ENCODE results near the gene ZSWIM5.

DNA sequence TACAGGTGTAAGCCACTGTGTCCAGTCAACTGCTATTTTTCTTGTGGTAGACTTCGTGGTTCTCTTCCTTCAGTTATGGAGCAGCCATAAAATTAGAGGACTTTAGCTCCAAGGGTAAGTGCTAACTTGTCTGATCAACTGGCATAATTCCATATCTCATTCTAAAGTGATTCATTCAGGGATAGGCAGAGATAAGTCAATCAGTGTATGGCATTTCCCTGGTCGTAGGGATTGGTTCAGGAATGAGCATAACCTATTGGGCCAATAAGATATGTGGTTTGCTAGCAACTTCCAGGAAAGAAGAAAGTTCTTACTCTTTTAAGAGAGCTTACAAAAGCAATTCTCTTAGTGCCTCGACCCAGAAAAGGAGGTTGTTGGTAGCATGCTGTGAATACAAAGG is 4.7 kb upstream of the ZSWIM5 start:
- TF ChIP-seq GATA3 (IDR thresholded peaks at IDR 0.05; ENCODE audit: low read depth, low read length) (no peak), GATA2 (IDR thresholded peaks at IDR 0.05; ENCODE audit: low read depth, low read length) (no peak)

Measured in SH-SY5Y (cell line).